Loucy (cell line): ENCODE results near the gene KIF13A.

Experiments used
- CTCF ChIP-seq: fragments of 200-600 bp; sonication (generic); conservative IDR thresholded peaks from 2 replicates; pipeline ENCODE4 v1.5.1; 2014; ENCODE audit warnings: mild to moderate bottlenecking, antibody characterized with exemption, low read length
- EZH2phosphoT487 ChIP-seq: fragments of 200-600 bp; IDR thresholded peaks from 2 replicates; pipeline ENCODE4 v1.6.1; 2018; ENCODE audit warnings: antibody characterized with exemption, mild to moderate bottlenecking, moderate library complexity, borderline replicate concordance

DNA sequence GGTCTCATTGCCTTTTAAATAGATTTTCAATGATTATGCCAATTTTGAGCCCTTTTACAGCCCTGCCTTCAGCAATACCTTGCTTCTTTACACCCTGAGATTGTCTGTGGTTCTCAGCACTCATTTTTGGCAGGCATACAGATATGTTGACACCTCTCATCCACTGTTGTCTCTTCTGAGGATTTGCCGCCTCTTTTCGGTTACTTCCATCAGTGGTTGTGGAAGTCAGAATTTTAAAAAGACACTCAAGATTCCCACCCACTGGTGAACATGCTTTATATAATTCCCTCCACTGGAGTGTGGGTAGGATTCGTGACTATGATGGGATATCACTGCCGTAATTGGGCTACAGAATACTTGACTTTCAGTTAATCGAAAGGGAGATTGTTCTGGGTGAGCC lies 37.4 kb upstream of the KIF13A start:
- TF ChIP-seq CTCF = no peak
- TF ChIP-seq EZH2phosphoT487 = no peak
